Activated T-helper 1 cell treated with Interleukin-2 at 50 U/mL for 16 hours (primary cell): ENCODE results near the gene CCM2.

Experiments
- DNase-seq: peaks from one replicate; pipeline ENCODE4 v3.0.0-alpha.2; 2020; ENCODE audit warnings: low read depth

CCM2 gene

DNA sequence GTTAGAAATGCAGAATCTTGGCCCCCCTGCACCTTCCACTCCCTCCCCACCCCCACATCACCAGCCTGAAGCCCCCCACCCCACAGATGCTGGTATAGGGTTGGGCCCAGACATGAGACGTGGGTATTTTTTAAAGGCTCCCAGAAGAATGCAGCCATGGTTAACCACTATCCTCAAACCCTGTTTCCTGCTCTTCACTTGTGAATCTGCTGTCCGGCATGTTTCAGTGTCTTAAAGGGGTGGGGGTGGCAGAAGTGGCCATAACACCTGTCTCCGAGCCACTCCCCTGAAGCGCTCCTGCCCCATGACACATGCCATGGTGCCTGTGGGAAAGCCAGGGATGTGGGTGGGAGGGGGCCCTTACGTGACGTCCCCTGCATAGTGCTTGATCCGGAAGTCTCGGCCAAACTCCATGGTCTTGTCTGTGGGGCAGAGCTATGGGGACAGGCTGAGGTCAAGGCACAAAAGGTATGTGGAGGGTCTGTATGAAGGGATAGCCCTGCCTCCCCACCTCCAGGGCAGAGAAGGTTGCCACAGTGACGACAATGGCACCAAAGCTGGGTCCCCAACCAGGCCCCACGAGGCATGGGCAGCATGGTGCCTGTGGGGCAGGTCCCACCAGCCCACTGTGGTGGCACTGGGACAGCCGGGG, 30.8 kb upstream of the CCM2 start:
- DNase-seq: no peak

- DNase-seq: no peak
Observed at GRCh38 chr7:44969701-44970522, 30.1 kb upstream of the CCM2 start.

DNA sequence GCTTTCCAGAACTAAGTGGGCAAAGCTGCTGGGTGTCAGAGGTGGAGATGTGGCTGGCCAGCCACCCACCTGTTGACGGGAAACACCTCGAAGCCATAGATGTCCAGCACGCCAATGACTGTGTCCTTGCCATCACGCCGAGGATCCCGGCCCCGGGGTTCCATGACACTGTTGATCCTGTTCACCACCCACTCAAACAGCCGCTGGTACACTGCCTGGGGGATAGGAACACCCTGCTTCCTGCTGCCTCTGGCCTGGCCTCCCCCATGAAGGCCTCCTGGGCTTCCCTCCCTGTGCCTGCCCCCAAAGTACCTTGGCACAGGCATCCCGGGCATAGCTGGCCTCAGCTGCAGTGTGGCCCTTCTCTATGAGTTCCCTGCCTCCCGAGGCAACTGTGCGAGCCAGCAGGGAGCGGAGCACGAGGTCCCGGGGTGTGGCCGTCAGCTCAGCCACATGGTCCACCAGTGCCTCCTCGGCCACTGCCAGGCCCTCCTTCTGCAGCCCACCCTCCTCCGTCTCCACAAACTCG, 29.4 kb upstream of the CCM2 start:
- DNase-seq: no peak

GRCh38 chr7:44971188-44971901, 28.7 kb upstream of the CCM2 start:
- no peak for DNase-seq

- no peak for DNase-seq
Observed at GRCh38 chr7:44971902-44972441, 28.0 kb upstream of the CCM2 start.

GRCh38 chr7:44972562-44972961, 27.4 kb upstream of the CCM2 start:
- DNase-seq: no peak

GRCh38 chr7:44973610-44974401, 26.2 kb upstream of the CCM2 start:
- DNase-seq: no peak

DNA sequence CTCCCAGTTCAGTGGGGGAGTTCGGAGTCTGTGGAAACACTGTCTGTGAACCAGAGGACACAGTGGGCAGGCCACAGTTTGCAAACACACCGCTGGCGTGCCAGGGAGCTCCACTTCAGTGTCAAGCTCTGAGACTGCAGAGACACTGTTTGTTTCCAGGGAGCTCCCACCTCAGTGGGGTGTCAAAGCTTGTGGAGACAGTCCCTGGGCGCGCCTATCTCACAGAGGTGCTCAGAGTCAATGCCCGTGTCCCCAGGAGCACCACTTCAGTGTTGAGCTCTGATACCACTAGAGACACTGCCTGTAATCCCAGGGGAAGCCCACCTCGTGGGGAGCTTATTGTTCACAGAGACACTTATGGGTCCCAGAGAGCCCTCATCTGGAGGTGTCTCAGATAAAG, 25.5 kb upstream of the CCM2 start:
- no peak for DNase-seq

GRCh38 chr7:44975331-44976039, 24.5 kb upstream of the CCM2 start:
- DNase-seq: no peak

GRCh38 chr7:44976040-44976745, 23.8 kb upstream of the CCM2 start:
- no peak for DNase-seq

- no peak for DNase-seq
Observed at GRCh38 chr7:44976746-44977196, 23.2 kb upstream of the CCM2 start.

DNA sequence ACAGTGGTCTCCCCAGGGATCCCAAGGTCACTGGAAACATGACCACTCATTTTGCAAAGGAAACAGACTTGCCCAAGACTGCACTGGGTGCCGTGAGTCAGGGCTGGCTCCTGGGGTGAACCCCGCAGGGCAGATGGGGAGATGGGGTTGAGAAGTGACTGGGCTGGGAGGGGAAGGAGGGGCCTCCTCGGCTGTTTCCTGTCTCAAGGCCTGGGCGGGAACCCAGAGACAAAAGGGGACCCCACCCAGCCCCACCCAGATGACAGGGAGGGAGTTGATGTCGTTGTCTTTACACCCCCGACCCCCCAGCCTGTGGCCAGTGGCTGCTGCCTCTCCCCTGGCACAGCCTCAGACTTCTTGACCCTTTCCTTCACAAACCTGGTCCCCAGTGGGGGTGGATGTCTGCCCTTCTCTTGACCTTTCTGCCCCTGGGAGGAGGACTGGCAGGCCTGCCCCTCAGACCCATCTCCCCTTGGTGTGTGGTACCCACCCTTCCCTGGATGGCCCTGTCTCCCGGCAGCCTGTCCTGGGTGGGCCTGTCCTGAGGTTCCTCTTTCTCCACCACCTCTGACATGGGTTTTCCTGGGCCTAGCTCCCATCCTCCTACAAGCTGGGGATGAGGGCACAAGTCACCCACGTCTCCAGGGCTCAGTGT, 22.6 kb upstream of the CCM2 start:
- peak; percentile 73 for DNase-seq

- DNase-seq: no peak
Observed at GRCh38 chr7:44977959-44978335, 22.1 kb upstream of the CCM2 start.

- peak; percentile 86 for DNase-seq
Observed at GRCh38 chr7:44978511-44979366, 21.3 kb upstream of the CCM2 start, which contains the start of gene MYO1G. MYO1G (minus strand) TSS chr7:44979015; CDS start chr7:44978961, 54 bp downstream.

- DNase-seq: no peak
Observed at GRCh38 chr7:44979481-44980392, 20.3 kb upstream of the CCM2 start.

GRCh38 chr7:44980393-44981034, 19.5 kb upstream of the CCM2 start:
- no peak for DNase-seq
